ENCODE results near the gene AGAP1.

AGAP1 gene

DNA sequence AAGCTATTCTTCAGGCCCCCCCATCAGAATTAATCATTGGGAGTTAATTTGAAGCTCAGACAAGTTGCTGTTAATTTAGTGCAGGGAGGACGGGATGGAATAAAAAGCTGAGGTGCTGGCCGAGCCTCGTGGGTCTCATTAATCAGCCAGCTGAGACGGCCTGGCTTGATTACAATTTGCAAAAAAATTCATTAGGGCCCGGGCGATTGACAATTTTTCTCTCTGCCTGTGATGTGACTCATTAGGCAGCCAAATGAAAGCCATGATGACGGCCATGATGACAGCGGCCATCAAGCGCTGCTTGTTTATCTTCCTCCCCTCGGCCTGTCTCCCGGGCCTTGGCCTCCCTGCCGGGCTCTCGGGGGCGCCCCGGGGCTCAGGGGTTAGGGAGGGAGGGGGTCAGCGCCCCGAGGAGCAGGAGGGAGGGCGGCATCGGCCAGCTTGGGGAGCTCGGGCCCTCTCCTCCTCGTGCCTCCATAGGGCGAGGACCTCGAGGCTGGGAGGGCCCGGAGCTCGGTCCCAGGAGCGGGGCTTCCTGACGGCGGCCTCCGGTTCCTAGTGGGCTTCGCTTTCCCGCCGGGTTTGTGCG lies 669.1 kb downstream of the AGAP1 start:
- peaks cover 30% of the 10 kb centered on the region for H3K4me1 ChIP-seq (ENCODE audit: control insufficient read depth, insufficient read depth, low read length)
- H3K27me3 ChIP-seq (ENCODE audit: control insufficient read depth, insufficient read depth, low read length), result peaks cover 40% of the 10 kb centered on the region
- no peak overlapping the region for H3K4me3 ChIP-seq (ENCODE audit: low read length)
- no peaks in the 10 kb centered on the region for H3K36me3 ChIP-seq (ENCODE audit: insufficient read depth, low read length)
- no peaks in the 10 kb centered on the region for H3K9me3 ChIP-seq (replicated peaks; ENCODE audit: low read length)
- no peak overlapping the region for H3K4me2 ChIP-seq (ENCODE audit: low read length)
- H3K9ac ChIP-seq (ENCODE audit: low read depth, low read length), result no peak overlapping the region

DNA sequence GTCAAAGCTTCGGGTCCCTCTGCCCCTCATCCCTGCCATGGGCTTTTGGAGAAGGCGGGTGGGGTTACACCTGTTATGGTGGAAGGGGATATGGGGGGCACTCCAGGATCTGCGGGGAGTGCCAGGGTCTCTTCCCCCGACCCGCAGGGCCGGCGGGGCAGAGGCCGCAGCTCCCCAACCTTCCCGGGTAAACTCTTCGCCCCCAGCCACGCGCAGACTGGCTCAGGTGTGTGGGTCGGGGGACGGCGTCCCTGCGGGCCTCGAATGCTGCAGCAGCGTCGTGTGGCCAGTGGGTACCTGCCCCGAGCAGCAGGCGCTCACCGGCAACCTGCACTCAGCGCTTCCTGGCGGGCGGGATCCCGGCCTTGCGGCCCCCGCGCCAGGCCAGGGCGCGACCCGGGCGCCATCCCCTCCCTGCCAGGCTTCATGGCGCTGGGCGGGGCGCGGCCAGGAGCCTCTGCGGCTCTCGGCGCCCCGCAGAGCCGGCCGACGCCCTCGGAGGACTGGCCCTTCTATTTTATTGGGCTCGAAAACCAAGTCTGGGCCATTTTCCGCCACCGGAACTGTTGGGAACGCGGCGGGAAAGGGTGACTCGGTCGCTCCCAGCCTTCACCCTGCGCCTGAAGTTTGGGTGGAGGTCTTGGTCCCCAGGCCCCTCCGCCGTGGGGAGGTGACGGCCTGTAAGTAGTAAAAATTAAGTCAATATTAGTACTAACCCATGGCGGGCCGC lies 669.8 kb downstream of the AGAP1 start:
- Histone ChIP-seq H3K4me2 (ENCODE audit: low read length) (peak overlapping the region; percentile 89), H3K9ac (ENCODE audit: low read depth, low read length) (peak overlapping the region; percentile 42), H3K4me3 (ENCODE audit: low read length) (peak overlapping the region; percentile 66), H3K9me3 (replicated peaks; ENCODE audit: low read length) (no peaks in the 10 kb centered on the region), H3K27me3 (ENCODE audit: control insufficient read depth, insufficient read depth, low read length) (peaks cover 41% of the 10 kb centered on the region), H3K36me3 (ENCODE audit: insufficient read depth, low read length) (no peaks in the 10 kb centered on the region), H3K4me1 (ENCODE audit: control insufficient read depth, insufficient read depth, low read length) (peaks cover 32% of the 10 kb centered on the region)

DNA sequence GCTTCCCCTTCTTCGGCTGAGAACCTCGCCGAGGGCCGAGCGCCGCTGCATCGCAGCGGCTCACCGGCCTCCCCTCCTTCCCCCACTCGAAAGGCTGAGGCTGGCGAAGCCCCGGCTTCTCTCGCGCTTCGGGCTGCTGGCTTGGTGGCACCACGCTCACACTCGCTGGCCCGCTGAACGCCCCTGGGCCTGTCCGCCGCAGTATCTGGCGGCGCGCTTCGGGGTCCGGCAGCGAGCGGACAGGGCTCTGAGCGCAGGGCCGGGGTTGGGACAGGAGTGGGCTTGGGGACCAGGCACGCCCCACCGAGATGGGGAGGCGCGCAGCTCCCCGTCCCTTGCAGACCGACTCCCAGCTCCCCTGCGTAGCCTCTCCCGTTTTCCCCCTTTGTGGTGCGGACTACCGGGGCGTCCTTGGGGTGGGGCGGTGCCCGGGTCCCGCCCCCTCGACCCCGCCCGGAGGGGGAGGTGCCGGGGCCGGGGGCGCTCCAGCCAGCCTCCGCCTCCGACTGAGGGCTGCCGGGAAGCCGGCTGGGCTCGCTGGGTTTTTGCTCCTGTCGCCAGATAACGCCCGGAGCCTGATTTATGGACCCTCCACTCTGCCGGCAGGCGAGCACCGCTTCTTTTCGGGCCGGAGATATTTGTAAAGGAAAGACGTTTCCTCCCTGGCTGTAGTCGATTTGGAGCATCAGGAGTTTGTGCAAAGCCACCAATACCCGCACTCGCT lies 670.5 kb downstream of the AGAP1 start:
- Histone ChIP-seq H3K27me3 (ENCODE audit: control insufficient read depth, insufficient read depth, low read length) (peaks cover 48% of the 10 kb centered on the region), H3K9ac (ENCODE audit: low read depth, low read length) (peak overlapping the region; percentile 42), H3K4me2 (ENCODE audit: low read length) (peak overlapping the region; percentile 89), H3K4me1 (ENCODE audit: control insufficient read depth, insufficient read depth, low read length) (peaks cover 35% of the 10 kb centered on the region), H3K9me3 (replicated peaks; ENCODE audit: low read length) (no peaks in the 10 kb centered on the region), H3K36me3 (ENCODE audit: insufficient read depth, low read length) (no peaks in the 10 kb centered on the region), H3K4me3 (ENCODE audit: low read length) (peak overlapping the region; percentile 66)

DNA sequence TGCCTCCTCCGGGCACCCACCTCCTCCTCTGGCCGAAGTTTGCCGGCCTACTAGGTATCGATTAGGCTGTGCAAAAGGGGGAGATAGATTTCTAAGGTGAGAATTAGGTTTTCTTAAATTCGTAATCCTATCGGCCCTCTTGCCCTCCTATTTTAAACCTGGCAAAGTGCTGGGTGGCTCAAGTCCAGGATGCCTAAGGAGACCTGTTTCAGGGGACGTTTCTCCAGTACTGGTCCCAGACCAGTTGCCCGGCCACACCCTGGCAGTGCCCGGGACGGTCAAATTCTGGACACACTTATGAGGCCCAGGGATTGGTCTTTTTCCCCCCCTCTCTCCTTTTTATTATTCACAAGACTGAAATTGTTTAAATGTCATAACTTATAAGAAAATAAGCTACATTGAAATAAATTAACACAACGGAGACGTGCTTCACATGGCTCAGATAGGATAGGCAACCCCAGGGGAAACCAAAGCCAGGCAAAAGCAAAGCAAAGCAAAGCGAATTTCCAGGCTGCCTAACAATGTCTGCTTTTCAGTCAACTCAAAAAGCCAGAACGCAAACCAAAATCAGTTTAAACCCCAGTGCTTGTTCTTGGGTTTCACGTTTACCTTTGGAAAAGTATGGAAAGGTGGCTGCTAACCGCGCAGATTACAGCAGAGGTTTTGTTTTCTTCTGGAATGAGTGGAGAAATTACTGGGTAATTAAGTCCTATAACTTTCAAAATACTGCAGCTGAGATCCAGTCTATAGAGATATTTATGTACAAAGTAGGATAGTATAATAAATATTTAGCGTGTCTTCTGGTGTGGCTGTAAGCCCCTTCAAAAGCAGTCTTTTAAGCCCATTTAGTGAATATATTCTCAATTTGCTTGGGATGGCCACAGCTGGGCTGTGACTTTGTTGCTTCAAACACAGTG lies 671.3 kb downstream of the AGAP1 start:
- Histone ChIP-seq H3K4me1 (ENCODE audit: control insufficient read depth, insufficient read depth, low read length) (peaks cover 35% of the 10 kb centered on the region), H3K36me3 (ENCODE audit: insufficient read depth, low read length) (no peaks in the 10 kb centered on the region), H3K4me2 (ENCODE audit: low read length) (peak overlapping the region; percentile 89), H3K27me3 (ENCODE audit: control insufficient read depth, insufficient read depth, low read length) (peaks cover 56% of the 10 kb centered on the region), H3K9ac (ENCODE audit: low read depth, low read length) (peak overlapping the region; percentile 42), H3K9me3 (replicated peaks; ENCODE audit: low read length) (no peaks in the 10 kb centered on the region), H3K4me3 (ENCODE audit: low read length) (peak overlapping the region; percentile 66)

DNA sequence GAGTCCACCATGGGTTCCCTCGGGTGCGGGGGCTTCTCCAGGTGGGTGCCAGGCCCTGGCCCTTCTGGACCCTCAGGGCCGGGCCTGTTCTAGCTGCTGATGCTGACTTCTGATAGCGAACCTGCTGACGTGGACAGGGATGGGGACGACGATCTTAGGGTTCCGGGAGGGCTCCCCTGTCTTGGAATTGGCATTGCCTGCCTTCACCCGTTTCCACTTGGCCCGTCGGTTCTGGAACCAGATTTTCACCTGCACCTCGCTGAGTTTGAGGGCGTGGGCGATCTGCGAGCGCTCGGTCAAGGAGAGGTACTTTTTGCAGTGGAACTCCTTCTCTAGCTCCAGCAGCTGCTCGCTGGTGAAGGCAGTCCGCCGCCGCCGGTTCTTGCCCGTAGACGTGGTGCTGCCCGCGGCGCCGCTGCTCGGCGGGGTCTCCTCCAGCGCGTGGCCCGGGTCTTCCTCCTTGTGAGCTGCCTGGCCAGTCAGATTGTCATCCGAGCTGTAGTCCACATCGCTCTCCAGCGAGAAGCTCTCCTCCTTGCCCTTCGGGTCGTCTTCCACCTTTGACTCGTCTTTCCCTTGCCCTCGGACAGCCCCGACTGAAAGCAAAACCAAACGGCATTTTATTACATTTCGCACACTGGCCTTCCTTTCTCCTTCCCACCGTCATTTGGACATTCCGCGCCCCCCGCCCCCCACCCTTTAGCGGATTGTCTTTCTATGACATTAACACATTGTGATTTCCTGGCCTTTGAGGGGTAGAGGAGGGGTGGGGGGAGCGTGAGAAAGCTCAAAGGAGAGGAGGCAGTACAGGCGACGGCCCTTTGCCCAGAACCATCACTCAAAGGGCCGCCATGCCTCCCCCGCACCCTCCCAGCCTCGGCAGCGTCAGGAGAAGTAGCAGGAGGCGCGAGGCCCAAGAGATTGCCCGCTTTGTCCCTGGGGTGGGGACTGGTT lies 672.3 kb downstream of the AGAP1 start:
- Histone ChIP-seq H3K27me3 (ENCODE audit: control insufficient read depth, insufficient read depth, low read length) (peaks cover 65% of the 10 kb centered on the region), H3K9ac (ENCODE audit: low read depth, low read length) (peak overlapping the region; percentile 45), H3K4me1 (ENCODE audit: control insufficient read depth, insufficient read depth, low read length) (peaks cover 35% of the 10 kb centered on the region), H3K36me3 (ENCODE audit: insufficient read depth, low read length) (no peaks in the 10 kb centered on the region), H3K9me3 (replicated peaks; ENCODE audit: low read length) (no peaks in the 10 kb centered on the region), H3K4me3 (ENCODE audit: low read length) (peak overlapping the region; percentile 75), H3K4me2 (ENCODE audit: low read length) (peak overlapping the region; percentile 93)

GRCh38 chr2:236166796-236167296 lies 673.0 kb downstream of the AGAP1 start:
- Histone ChIP-seq H3K4me2 (ENCODE audit: low read length) (peak overlapping the region; percentile 93), H3K9me3 (replicated peaks; ENCODE audit: low read length) (no peaks in the 10 kb centered on the region), H3K9ac (ENCODE audit: low read depth, low read length) (peak overlapping the region; percentile 45), H3K4me3 (ENCODE audit: low read length) (peak overlapping the region; percentile 75), H3K27me3 (ENCODE audit: control insufficient read depth, insufficient read depth, low read length) (peaks cover 73% of the 10 kb centered on the region), H3K36me3 (ENCODE audit: insufficient read depth, low read length) (no peaks in the 10 kb centered on the region), H3K4me1 (ENCODE audit: control insufficient read depth, insufficient read depth, low read length) (peaks cover 35% of the 10 kb centered on the region)

DNA sequence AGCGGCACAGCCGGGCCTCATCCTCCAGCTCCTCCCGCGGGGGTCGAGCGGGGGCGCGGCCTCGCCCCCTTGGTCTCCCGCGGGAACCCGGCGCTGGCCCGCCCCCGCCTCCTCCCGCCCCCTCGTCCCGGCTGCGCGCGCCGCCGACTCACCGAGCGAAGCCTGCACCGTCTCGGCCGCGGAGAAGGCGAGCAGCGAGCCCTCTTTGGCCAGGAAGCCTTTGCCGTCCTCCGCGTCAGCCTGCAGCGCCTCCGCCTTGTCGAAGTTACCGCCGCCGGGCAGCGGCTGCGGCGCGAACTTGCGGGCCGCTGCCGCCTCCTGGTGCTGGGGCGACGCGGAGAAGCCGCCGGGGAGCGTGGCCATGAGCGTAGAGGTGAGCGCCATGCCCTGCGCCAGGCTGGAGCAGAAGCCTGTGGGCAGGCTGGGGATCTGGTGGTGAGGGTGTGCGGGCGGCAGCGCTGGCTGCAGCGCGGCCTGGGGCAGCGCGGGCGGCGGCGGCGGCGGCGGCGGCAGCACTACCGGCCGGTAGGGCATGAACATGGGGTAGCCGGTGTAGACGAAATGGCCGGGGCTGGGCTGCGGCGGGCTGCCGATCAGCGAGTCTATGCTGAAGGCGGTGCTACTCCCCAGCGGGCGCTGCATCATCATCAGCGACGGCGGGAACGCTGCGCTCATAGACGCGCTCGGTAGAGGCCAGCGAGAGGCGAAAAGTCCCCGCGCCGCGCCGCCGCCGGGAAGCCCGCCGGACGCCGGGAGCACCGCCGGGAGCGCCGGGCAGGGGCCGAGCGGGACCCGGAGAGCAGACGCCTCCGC lies 673.7 kb downstream of the AGAP1 start:
- peak overlapping the region; percentile 93 for H3K4me2 ChIP-seq (ENCODE audit: low read length)
- H3K36me3 ChIP-seq (ENCODE audit: insufficient read depth, low read length), result no peaks in the 10 kb centered on the region
- peaks cover 79% of the 10 kb centered on the region for H3K27me3 ChIP-seq (ENCODE audit: control insufficient read depth, insufficient read depth, low read length)
- no peaks in the 10 kb centered on the region for H3K9me3 ChIP-seq (replicated peaks; ENCODE audit: low read length)
- H3K4me1 ChIP-seq (ENCODE audit: control insufficient read depth, insufficient read depth, low read length), result peaks cover 35% of the 10 kb centered on the region
- H3K9ac ChIP-seq (ENCODE audit: low read depth, low read length), result peak overlapping the region; percentile 45
- H3K4me3 ChIP-seq (ENCODE audit: low read length), result peak overlapping the region; percentile 75

GRCh38 chr2:236168110-236169080 lies 674.6 kb downstream of the AGAP1 start, which contains the start of gene GBX2:
Gene GBX2, minus strand, starts transcription at chr2:236168386. Its CDS starts 415 bp downstream, at chr2:236167971.
- peak within 1 kb of the TSS; percentile 75 for H3K4me3 ChIP-seq (ENCODE audit: low read length)
- no peaks in the 10 kb centered on the region for H3K36me3 ChIP-seq (ENCODE audit: insufficient read depth, low read length)
- H3K4me2 ChIP-seq (ENCODE audit: low read length), result peak within 1 kb of the TSS; percentile 93
- H3K4me1 ChIP-seq (ENCODE audit: control insufficient read depth, insufficient read depth, low read length), result peaks cover 35% of the 10 kb centered on the region
- peak within 1 kb of the TSS; percentile 45 for H3K9ac ChIP-seq (ENCODE audit: low read depth, low read length)
- peaks cover 87% of the 10 kb centered on the region for H3K27me3 ChIP-seq (ENCODE audit: control insufficient read depth, insufficient read depth, low read length)
- no peaks in the 10 kb centered on the region for H3K9me3 ChIP-seq (replicated peaks; ENCODE audit: low read length)
